HCT116 (cell line): ENCODE results near the gene KAZN. TPM values are rescaled to one million over a fixed set of nuclear protein-coding genes. Genes with fewer than 3 reads are reported as not detected.

ENCODE experiments used
- ATAC-seq: fragments of 200-7000 bp; cut with Tn5 transposase; 2 replicates; pipeline ENCODE4 v1.9.1; 2020; ENCODE audit warnings: mild to moderate bottlenecking, moderate library complexity
- BruUV-seq: library from RNA; stranded (reverse); fragments of 400-500 nt; replicated peaks from 2 replicates; lab custom pipeline; 2021; lab: Mats Ljungman, UMichigan
- CTCF ChIA-PET: fragments of 300-600 bp; sonication (Branson Sonifier 250); formaldehyde crosslinking; loops from one replicate; lab custom pipeline; 2021; ENCODE audit warnings: antibody characterized with exemption; lab: Charles Lee
- POLR2A ChIA-PET: fragments of 300-600, 350-600 bp; sonication (Branson Sonifier 250); formaldehyde crosslinking; loops from one replicate; lab custom pipeline; 2021; ENCODE audit warnings: antibody characterized with exemption; lab: Charles Lee
- RAD21 ChIA-PET, 2 experiments: fragments of 300-600 bp; sonication (Branson Sonifier 250); formaldehyde crosslinking; loops; one replicate each; lab custom pipeline; 2023; ENCODE audit warnings: low total read pairs in 2 of 2; ENCODE audit not compliant: uncharacterized antibody in 2 of 2, unreplicated experiment in 2 of 2, low non-redundant PET in 1 of 2; lab: Charles Lee
- DNase-seq: peaks from one replicate; pipeline ENCODE4 v3.0.0-alpha.2; 2010; ENCODE audit warnings: low read depth, low spot score
- H2AFZ ChIP-seq: fragments of 200-600 bp; shearing (Covaris generic), sonication (generic); 2 replicates; pipeline ENCODE4 v1.6.1; 2017; ENCODE audit warnings: low read depth, mixed run types, mixed read lengths, antibody characterized with exemption, low read length; ENCODE audit not compliant: poor library complexity, severe bottlenecking
- H3K27ac ChIP-seq: 2 replicates; pipeline ENCODE4 v1.5.1; 2012; ENCODE audit warnings: low read depth, low read length
- H3K27me3 ChIP-seq: fragments of 200-600 bp; sonication (generic); 2 replicates; pipeline ENCODE4 v1.6.1; 2016; ENCODE audit warnings: mixed run types, low read length, mixed read lengths; ENCODE audit not compliant: insufficient read depth
- H3K36me3 ChIP-seq, 2 experiments: fragments of 200-500 bp in 1 of 2; fragments of 200-600 bp in 1 of 2; sonication (Bioruptor generic) in 1 of 2; sonication (generic) in 1 of 2; 2 replicates each; pipeline versions ENCODE4 v1.5.1 to v1.6.1; 2014 to 2016; ENCODE audit warnings: low read length in 2 of 2, inconsistent platforms in 1 of 2, mixed read lengths in 1 of 2, mixed run types in 1 of 2; ENCODE audit not compliant: insufficient read depth in 2 of 2, control insufficient read depth in 1 of 2
- H3K4me1 ChIP-seq, 2 experiments: fragments of 200-600 bp in 1 of 2; sonication (generic) in 1 of 2; 2 replicates each; pipeline versions ENCODE4 v1.5.1 to v1.6.1; 2012 to 2017; ENCODE audit warnings: low read length in 2 of 2, inconsistent platforms in 1 of 2, mild to moderate bottlenecking in 1 of 2, mixed read lengths in 1 of 2, mixed run types in 1 of 2, moderate library complexity in 1 of 2; ENCODE audit not compliant: insufficient read depth in 2 of 2, control insufficient read depth in 1 of 2
- H3K4me2 ChIP-seq: fragments of 200-600 bp; sonication (generic); 2 replicates; pipeline ENCODE4 v1.6.1; 2017; ENCODE audit warnings: mixed run types, low read length, mixed read lengths
- H3K4me3 ChIP-seq, 2 experiments: fragments of 200-600 bp in 1 of 2; sonication (generic) in 1 of 2; replicated peaks in 1 of 2; 2 replicates each; pipeline ENCODE4 v1.5.1; 2011 to 2016; ENCODE audit warnings: low read length in 2 of 2, control low read depth in 1 of 2, low read depth in 1 of 2, mild to moderate bottlenecking in 1 of 2, mixed read lengths in 1 of 2, mixed run types in 1 of 2
- H3K79me2 ChIP-seq: fragments of 200-600 bp; sonication (generic); 2 replicates; pipeline ENCODE4 v1.6.1; 2017; ENCODE audit warnings: mild to moderate bottlenecking, mixed run types, low read length, moderate library complexity, mixed read lengths; ENCODE audit not compliant: insufficient read depth
- H3K9ac ChIP-seq: fragments of 200-600 bp; sonication (generic); 2 replicates; pipeline ENCODE4 v1.6.1; 2016; ENCODE audit warnings: low read length, mixed read lengths
- H3K9me2 ChIP-seq: fragments of 200-600 bp; sonication (generic), shearing (Covaris generic); 2 replicates; pipeline ENCODE4 v1.6.1; 2017; ENCODE audit warnings: mixed run types, mild to moderate bottlenecking, moderate library complexity; ENCODE audit not compliant: insufficient read depth
- H3K9me3 ChIP-seq, 2 experiments: fragments of 200-500 bp in 1 of 2; fragments of 200-600 bp in 1 of 2; sonication (Bioruptor generic) in 1 of 2; sonication (generic) in 1 of 2; 2 replicates each; pipeline ENCODE4 v1.6.1; 2014 to 2017; ENCODE audit warnings: low read length in 2 of 2, mixed read lengths in 2 of 2, inconsistent platforms in 1 of 2, low read depth in 1 of 2, mild to moderate bottlenecking in 1 of 2, mixed run types in 1 of 2, moderate library complexity in 1 of 2; ENCODE audit not compliant: control insufficient read depth in 1 of 2, insufficient read depth in 1 of 2
- H4K20me1 ChIP-seq: fragments of 200-600 bp; sonication (generic), shearing (Covaris generic); 2 replicates; pipeline ENCODE4 v1.6.1; 2017; ENCODE audit warnings: mixed run types, mild to moderate bottlenecking, moderate library complexity; ENCODE audit not compliant: insufficient read depth
- CEBPB ChIP-seq: IDR thresholded peaks from 2 replicates; pipeline ENCODE4 v1.6.1; 2012; ENCODE audit warnings: low read depth
- CTCF ChIP-seq, 3 experiments: fragments of 200-600 bp in 1 of 3; sonication (generic) in 1 of 3; IDR thresholded peaks in 2 of 3; conservative IDR thresholded peaks in 1 of 3; 2 replicates each; pipeline ENCODE4 v1.5.1; 2012 to 2017; ENCODE audit warnings: low read depth in 2 of 3, low read length in 2 of 3, antibody characterized with exemption in 1 of 3, borderline replicate concordance in 1 of 3, control low read depth in 1 of 3, mild to moderate bottlenecking in 1 of 3, mixed read lengths in 1 of 3, mixed run types in 1 of 3, moderate library complexity in 1 of 3; ENCODE audit not compliant: insufficient read depth in 1 of 3
- EGR1 ChIP-seq: IDR thresholded peaks from 2 replicates; pipeline ENCODE4 v1.6.1; 2012; ENCODE audit warnings: low read depth
- ELF1 ChIP-seq: IDR thresholded peaks from 2 replicates; pipeline ENCODE4 v1.6.1; 2012; ENCODE audit warnings: low read depth, borderline replicate concordance
- EZH2 ChIP-seq: fragments of 200-600 bp; sonication (generic); IDR thresholded peaks from 2 replicates; pipeline ENCODE4 v1.6.1; 2017; ENCODE audit warnings: antibody characterized with exemption, mixed run types
- EZH2phosphoT487 ChIP-seq: fragments of 200-600 bp; IDR thresholded peaks from 2 replicates; pipeline ENCODE4 v1.6.1; 2018; ENCODE audit warnings: antibody characterized with exemption, borderline replicate concordance
- FOSL1 ChIP-seq: IDR thresholded peaks from 2 replicates; pipeline ENCODE4 v1.6.1; 2012; ENCODE audit warnings: low read depth
- POLR2A ChIP-seq: IDR thresholded peaks from 2 replicates; pipeline ENCODE4 v1.7.0; 2011; ENCODE audit warnings: borderline replicate concordance; ENCODE audit not compliant: insufficient read depth, insufficient read length; ENCODE audit errors: extremely low read depth
- POLR2AphosphoS5 ChIP-seq: IDR thresholded peaks from 2 replicates; pipeline ENCODE4 v1.6.1; 2011; ENCODE audit warnings: mild to moderate bottlenecking, low read depth, low read length, moderate library complexity
- RAD21 ChIP-seq: IDR thresholded peaks from 2 replicates; pipeline ENCODE4 v1.6.1; 2012; ENCODE audit warnings: low read depth, mild to moderate bottlenecking
- SIN3A ChIP-seq: IDR thresholded peaks from 2 replicates; pipeline ENCODE4 v1.6.1; 2012; ENCODE audit warnings: low read depth
- SP1 ChIP-seq: IDR thresholded peaks from 2 replicates; pipeline ENCODE4 v1.6.1; 2012; ENCODE audit warnings: low read depth
- SRF ChIP-seq: IDR thresholded peaks from 2 replicates; pipeline ENCODE4 v1.6.1; 2012; ENCODE audit warnings: low read depth
- ZBTB33 ChIP-seq: IDR thresholded peaks from 2 replicates; pipeline ENCODE4 v1.6.1; 2011; ENCODE audit warnings: mild to moderate bottlenecking, low read length, moderate library complexity; ENCODE audit not compliant: insufficient replicate concordance; ENCODE audit errors: extremely low read depth
- ZFX ChIP-seq: fragments of 450-650 bp; IDR thresholded peaks from 2 replicates; pipeline ENCODE4 v1.6.1; 2017
- ZNF274 ChIP-seq: fragments of 200-500 bp; sonication (Bioruptor generic); IDR thresholded peaks from 2 replicates; pipeline ENCODE4 v1.6.1; 2014; ENCODE audit warnings: mild to moderate bottlenecking, low read depth, low read length, inconsistent platforms
- intact Hi-C: fragments of 100-400 bp; cut with micrococcal nuclease; formaldehyde crosslinking; loops from 2 replicates; pipeline ENCODE4 v1.10.0; 2022
- total RNA-seq: library from RNA; stranded (reverse); gene quantifications from one replicate; pipeline ENCODE4 v1.2.1, GENCODE V29; 2021; ENCODE audit not compliant: unreplicated experiment
- TF ChIP-seq, protein P1 (sequence below): IDR thresholded peaks from 2 replicates; pipeline ENCODE4 v1.6.1; 2012

Gene KAZN
- total RNA-seq, 1 experiment from 2014 or later, result 13.4 TPM

DNA sequence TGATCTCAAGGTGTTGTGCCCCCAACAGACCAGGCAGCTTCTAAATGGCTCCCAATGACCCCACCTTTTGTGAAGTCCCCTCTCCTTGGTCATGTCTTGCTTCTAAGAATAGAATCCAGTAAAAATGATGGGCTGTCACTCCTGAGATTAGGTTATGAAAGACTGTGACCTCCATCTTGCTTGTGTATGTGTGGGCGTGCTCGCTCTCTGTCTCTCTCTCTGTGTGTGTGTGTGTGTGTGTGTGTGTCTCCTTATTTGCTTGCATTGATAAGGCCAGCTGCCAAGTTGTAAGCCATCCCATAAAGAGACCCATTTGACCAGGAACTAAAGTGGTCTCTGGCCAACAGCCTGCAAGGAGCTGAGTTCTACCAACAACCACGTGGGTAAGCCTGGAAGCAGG is 532.1 kb downstream of the KAZN start:
- ChIA-PET CTCF (interaction anchor here (1.3 to 1.5 kb wide), 2 partner anchors 22 to 174 kb away, joined by 3 read pairs; no protein-coding TSS in a partner anchor), POLR2A (no interaction called here), RAD21 (no interaction called here)
- Histone ChIP-seq H3K27ac (no peak overlapping the region), H3K27me3 (no peaks in the 10 kb centered on the region), H3K36me3 (no peaks in the 10 kb centered on the region), H3K9me3 (no peaks in the 10 kb centered on the region), H4K20me1 (no peaks in the 10 kb centered on the region), H3K9ac (no peak overlapping the region), H3K79me2 (no peaks in the 10 kb centered on the region), H3K9me2 (no peaks in the 10 kb centered on the region), H3K4me1 (peaks cover 0 to 6% of the 10 kb centered on the region in 2 experiments; a peak in 1 of 4 replicates), H2AFZ (no peak overlapping the region), H3K4me2 (no peak overlapping the region), H3K4me3 (no peak overlapping the region)
- TF ChIP-seq POLR2AphosphoS5 (no peak), EGR1 (no peak), FOSL1 (no peak), SRF (no peak), POLR2A (no peak), ELF1 (no peak), SIN3A (no peak), EZH2 (no peak), ZFX (no peak), RAD21 (no peak), CEBPB (no peak), ZBTB33 (no peak), ZNF274 (no peak), CTCF (IDR thresholded peaks at IDR 0.05 in 2 of 3, conservative IDR thresholded peaks at IDR 0.05 in 1 of 3; ENCODE audit: borderline replicate concordance in 1 of 3, insufficient read depth in 1 of 3, low read depth in 2 of 3, low read length in 2 of 3) (no peak), SP1 (no peak), EZH2phosphoT487 (no peak)
- TF ChIP-seq, protein P1, sequence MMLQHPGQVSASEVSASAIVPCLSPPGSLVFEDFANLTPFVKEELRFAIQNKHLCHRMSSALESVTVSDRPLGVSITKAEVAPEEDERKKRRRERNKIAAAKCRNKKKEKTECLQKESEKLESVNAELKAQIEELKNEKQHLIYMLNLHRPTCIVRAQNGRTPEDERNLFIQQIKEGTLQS, result no peak
- BruUV-seq, result no TSS peak
- ATAC-seq (no peak), DNase-seq (no peak)
- intact Hi-C loops, result no loop called here
